GM12801 (cell line): Measurements from ENCODE around the gene HLF.

ENCODE experiments used
- TF ChIP-seq, protein P1 (sequence below): IDR thresholded peaks from one replicate; pipeline ENCODE4 v1.5.1; 2011; ENCODE audit warnings: control low read depth; ENCODE audit not compliant: insufficient read length; ENCODE audit errors: extremely low read depth

The HLF gene

DNA sequence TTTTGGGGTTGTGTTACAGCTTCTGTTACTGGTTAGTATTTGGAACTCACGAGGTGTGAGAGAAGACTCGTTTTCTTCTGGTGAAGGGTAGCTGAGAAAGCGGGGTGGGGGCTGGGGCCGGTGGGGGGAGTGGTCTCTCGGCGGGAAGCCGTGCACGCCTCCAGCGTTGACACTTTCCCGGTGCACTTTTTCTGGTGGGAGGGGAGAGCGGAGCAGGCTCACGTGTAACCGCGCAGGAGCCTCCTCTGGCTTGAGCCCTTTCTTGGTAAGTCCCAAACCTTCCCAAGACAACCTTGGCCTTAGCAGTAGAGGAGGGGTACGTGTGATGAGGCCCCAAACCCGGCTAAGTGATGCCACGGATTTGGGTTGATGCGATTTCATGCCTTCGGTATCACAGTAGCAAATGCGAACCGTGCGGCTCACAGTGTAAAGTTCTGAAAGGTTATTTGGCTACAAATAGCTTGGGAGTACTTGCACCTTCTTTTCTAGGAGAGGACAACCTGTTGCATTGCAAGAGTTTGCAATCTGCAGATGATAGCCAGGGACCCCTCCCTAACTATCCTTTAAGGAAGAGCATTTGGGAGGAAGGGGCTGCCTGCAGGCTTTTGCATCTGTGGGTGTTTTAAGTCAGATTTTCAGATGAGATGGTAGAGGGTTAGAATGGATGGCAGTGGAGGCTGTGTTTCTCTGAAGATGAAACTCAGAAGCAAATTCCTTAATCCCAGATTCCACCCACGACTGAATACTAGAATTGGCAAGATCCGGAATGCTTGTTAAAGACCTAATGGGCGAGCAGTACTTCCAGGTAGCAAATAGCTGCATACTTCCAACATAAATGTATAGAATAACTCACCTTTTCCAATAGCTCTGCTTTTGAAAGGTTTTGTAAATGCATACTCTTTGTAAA, 1.5 kb downstream of the HLF start:
- TF ChIP-seq, protein P1, sequence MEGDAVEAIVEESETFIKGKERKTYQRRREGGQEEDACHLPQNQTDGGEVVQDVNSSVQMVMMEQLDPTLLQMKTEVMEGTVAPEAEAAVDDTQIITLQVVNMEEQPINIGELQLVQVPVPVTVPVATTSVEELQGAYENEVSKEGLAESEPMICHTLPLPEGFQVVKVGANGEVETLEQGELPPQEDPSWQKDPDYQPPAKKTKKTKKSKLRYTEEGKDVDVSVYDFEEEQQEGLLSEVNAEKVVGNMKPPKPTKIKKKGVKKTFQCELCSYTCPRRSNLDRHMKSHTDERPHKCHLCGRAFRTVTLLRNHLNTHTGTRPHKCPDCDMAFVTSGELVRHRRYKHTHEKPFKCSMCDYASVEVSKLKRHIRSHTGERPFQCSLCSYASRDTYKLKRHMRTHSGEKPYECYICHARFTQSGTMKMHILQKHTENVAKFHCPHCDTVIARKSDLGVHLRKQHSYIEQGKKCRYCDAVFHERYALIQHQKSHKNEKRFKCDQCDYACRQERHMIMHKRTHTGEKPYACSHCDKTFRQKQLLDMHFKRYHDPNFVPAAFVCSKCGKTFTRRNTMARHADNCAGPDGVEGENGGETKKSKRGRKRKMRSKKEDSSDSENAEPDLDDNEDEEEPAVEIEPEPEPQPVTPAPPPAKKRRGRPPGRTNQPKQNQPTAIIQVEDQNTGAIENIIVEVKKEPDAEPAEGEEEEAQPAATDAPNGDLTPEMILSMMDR: no peak

GRCh38 chr17:55266958-55267688, 2.4 kb downstream of the HLF start:
- TF ChIP-seq, protein P1: no peak

GRCh38 chr17:55267777-55268648, 3.3 kb downstream of the HLF start:
- TF ChIP-seq, protein P1: no peak

- TF ChIP-seq, protein P1: no peak
Observed at GRCh38 chr17:55268649-55269480, 4.1 kb downstream of the HLF start.

- TF ChIP-seq, protein P1: no peak
Observed at GRCh38 chr17:55269894-55270293, 5.1 kb downstream of the HLF start.

- TF ChIP-seq, protein P1: no peak
Observed at GRCh38 chr17:55271223-55271571, 6.4 kb downstream of the HLF start.
